MCF 10A (cell line): ENCODE results near the gene KBTBD4. TPM values are rescaled to one million over a fixed set of nuclear protein-coding genes. Genes with fewer than 3 reads are reported as not detected.

Source experiments
- BruUV-seq: library from RNA; stranded (reverse); fragments of 400-500 nt; replicated peaks from 2 replicates; lab custom pipeline; 2021; lab: Mats Ljungman, UMichigan
- CTCF ChIA-PET: fragments of 300-600 bp; sonication (Branson Sonifier 250); formaldehyde crosslinking; extraction: SDS; loops from one replicate; lab custom pipeline; 2021; ENCODE audit warnings: antibody characterized with exemption, inconsistent platforms; lab: Yijun Ruan, JAX
- POLR2A ChIA-PET: fragments of 300-600, 350-650 bp; sonication (Branson Sonifier 250); formaldehyde crosslinking; extraction: SDS; loops from one replicate; lab custom pipeline; 2020; ENCODE audit warnings: antibody characterized with exemption, inconsistent platforms; lab: Yijun Ruan, JAX
- DNase-seq: peaks from one replicate; pipeline ENCODE4 v3.0.0-alpha.2; 2018; ENCODE audit not compliant: unreplicated experiment
- H3K27ac Mint-ChIP-seq: one replicate; pipeline ENCODE4 v1.8.0; 2022; ENCODE audit warnings: mild to moderate bottlenecking, low read depth, mixed read lengths; ENCODE audit not compliant: unreplicated experiment
- H3K27me3 Mint-ChIP-seq: one replicate; pipeline ENCODE4 v1.8.0; 2022; ENCODE audit warnings: mixed read lengths; ENCODE audit not compliant: insufficient read depth, unreplicated experiment
- H3K36me3 Mint-ChIP-seq: one replicate; pipeline ENCODE4 v1.8.0; 2022; ENCODE audit warnings: mild to moderate bottlenecking, moderate library complexity, mixed read lengths; ENCODE audit not compliant: insufficient read depth, unreplicated experiment
- H3K4me1 Mint-ChIP-seq: one replicate; pipeline ENCODE4 v1.8.0; 2022; ENCODE audit warnings: mixed read lengths; ENCODE audit not compliant: insufficient read depth, unreplicated experiment
- H3K4me3 Mint-ChIP-seq: one replicate; pipeline ENCODE4 v1.8.0; 2022; ENCODE audit warnings: mild to moderate bottlenecking, moderate library complexity, mixed read lengths; ENCODE audit not compliant: unreplicated experiment
- H3K9me3 Mint-ChIP-seq: one replicate; pipeline ENCODE4 v1.8.0; 2022; ENCODE audit warnings: mixed read lengths; ENCODE audit not compliant: unreplicated experiment
- intact Hi-C: fragments of 100-400 bp; cut with micrococcal nuclease; formaldehyde crosslinking; loops from 2 replicates; pipeline ENCODE4 v1.14.1; 2022
- total RNA-seq: library from RNA; stranded (reverse); gene quantifications from 2 replicates; pipeline ENCODE4 v1.2.3, GENCODE V29; 2022
- TF ChIP-seq, protein P1 (sequence below): fragments of 200-600 bp; IDR thresholded peaks from one replicate; pipeline ENCODE4 v1.8.0; 2022; ENCODE audit warnings: antibody characterized with exemption, mild to moderate bottlenecking; ENCODE audit not compliant: unreplicated experiment

The KBTBD4 gene
- total RNA-seq, 1 experiment from 2014 or later = 8.4 TPM

- Mint-ChIP-seq H3K27ac (peak overlapping the region; percentile 96), H3K36me3 (peaks cover 12% of the 10 kb centered on the region), H3K4me1 (peaks cover 16% of the 10 kb centered on the region), H3K9me3 (no peaks in the 10 kb centered on the region), H3K4me3 (peak overlapping the region; percentile 100), H3K27me3 (no peaks in the 10 kb centered on the region)
- intact Hi-C loops = loop anchor here (5.0 kb wide), 2 partner anchors 56 to 86 kb away; no protein-coding TSS in a partner anchor
- DNase-seq = no peak
- POLR2A ChIA-PET = interaction anchor here (0.6 to 5.1 kb wide), 15 partner anchors 12 to 214 kb away, joined by 3 to 61 read pairs (median 4); partner anchors contain the start of genes KBTBD4, NDUFS3 and PTPMT1
- no TSS peak for BruUV-seq
- CTCF ChIA-PET = interaction anchor here (0.6 to 3.4 kb wide), 16 partner anchors 12 to 332 kb away, joined by 3 to 22 read pairs (median 4); partner anchors contain the start of genes KBTBD4, NDUFS3 and PTPMT1
- TF ChIP-seq, protein P1, sequence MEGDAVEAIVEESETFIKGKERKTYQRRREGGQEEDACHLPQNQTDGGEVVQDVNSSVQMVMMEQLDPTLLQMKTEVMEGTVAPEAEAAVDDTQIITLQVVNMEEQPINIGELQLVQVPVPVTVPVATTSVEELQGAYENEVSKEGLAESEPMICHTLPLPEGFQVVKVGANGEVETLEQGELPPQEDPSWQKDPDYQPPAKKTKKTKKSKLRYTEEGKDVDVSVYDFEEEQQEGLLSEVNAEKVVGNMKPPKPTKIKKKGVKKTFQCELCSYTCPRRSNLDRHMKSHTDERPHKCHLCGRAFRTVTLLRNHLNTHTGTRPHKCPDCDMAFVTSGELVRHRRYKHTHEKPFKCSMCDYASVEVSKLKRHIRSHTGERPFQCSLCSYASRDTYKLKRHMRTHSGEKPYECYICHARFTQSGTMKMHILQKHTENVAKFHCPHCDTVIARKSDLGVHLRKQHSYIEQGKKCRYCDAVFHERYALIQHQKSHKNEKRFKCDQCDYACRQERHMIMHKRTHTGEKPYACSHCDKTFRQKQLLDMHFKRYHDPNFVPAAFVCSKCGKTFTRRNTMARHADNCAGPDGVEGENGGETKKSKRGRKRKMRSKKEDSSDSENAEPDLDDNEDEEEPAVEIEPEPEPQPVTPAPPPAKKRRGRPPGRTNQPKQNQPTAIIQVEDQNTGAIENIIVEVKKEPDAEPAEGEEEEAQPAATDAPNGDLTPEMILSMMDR = no peak
Observed at GRCh38 chr11:47553406-47553743, 25.4 kb downstream of the KBTBD4 start.

DNA sequence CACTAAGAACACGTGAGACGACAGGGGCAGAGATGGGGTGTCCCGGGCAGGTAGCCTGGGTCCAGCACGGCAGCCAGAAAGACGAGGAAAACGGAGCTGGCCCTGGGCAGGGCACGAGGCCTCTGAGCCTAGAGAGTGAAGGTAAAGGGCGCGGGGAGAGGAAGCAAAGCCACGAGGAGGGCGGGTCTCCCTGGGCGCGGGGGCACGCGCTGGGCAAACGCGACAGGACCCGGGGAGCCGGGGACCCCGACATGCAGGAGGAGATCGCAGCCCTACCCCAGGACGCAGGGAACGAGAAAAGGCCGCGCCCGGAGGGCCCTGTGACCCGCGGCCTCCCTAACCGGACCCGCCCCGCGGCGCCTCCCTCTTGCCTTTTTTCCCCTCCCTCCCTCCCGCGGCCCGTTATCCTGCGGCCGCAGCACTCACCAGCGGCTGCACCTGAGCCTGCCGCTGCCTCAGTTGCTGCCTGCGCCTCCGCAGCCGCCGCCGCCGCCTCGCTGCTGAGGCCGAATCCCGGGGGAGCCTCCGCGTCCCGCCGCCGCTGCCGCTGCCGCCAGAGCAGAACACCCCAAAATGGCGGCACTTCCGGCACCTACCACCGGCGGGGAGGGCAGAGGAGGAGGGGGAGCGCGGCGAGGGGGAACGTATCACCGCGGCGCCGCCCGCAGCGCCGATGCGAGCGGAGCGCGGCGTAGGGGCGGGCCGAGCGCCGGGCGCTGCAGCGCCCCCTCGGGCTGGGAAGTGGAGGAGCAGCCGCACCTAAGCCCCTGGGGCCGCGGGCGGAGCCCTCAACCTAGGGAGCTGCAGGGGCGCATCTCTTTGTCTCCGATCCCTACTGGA is 26.0 kb downstream of the KBTBD4 start, which contains the start of gene CELF1:
TSS of gene CELF1 (minus strand) at position 567 of the 840 bp plus-strand sequence. CDS start 53,609 bp downstream, outside the sequence.
- H3K4me1 Mint-ChIP-seq = peaks cover 21% of the 10 kb centered on the region
- H3K4me3 Mint-ChIP-seq = peak within 1 kb of the TSS; percentile 100
- POLR2A ChIA-PET = interaction anchor here (0.6 to 5.1 kb wide), 29 partner anchors 9 to 338 kb away, joined by 3 to 61 read pairs (median 5); partner anchors contain the start of genes DDB2, KBTBD4, NDUFS3 and PSMC3
- BruUV-seq = no TSS peak
- H3K36me3 Mint-ChIP-seq = peaks cover 12% of the 10 kb centered on the region
- H3K9me3 Mint-ChIP-seq = no peaks in the 10 kb centered on the region
- intact Hi-C loops = loop anchor here (5.0 kb wide), 2 partner anchors 55 to 85 kb away; no protein-coding TSS in a partner anchor
- CTCF ChIA-PET = interaction anchor here (0.6 to 3.4 kb wide), 22 partner anchors 13 to 331 kb away, joined by 3 to 22 read pairs (median 4); partner anchors contain the start of genes KBTBD4, NDUFS3 and PTPMT1
- H3K27me3 Mint-ChIP-seq = no peaks in the 10 kb centered on the region
- DNase-seq = peak; percentile 92
- TF ChIP-seq, protein P1 = peak; percentile 92
- peak within 1 kb of the TSS; percentile 96 for H3K27ac Mint-ChIP-seq

DNA sequence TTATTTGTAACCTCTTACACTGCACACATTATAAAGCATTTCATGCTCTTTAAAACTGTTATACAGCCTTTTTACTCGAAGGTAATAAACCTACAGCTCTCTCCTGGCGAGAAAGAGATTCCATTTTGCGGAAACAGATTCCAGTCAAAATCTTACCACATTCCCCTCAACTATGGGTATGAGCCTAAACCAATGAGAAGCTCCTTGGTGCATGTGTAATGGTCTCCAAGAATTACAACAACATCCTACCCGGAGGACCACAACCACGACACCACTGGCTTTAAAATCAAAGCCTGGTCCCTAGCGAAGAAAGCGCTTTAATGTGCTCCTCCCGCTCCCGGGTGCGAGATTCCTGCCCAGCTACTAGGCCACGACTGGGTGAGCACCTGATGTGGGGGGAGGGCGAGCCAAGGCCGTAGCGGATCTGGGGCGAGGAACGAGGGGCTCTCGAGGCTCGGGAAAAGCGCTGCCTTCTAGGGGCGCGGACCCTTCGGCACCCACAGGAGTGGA is 26.7 kb downstream of the KBTBD4 start:
- Mint-ChIP-seq H3K27ac (peak overlapping the region; percentile 96), H3K4me1 (peaks cover 28% of the 10 kb centered on the region), H3K27me3 (no peaks in the 10 kb centered on the region), H3K9me3 (no peaks in the 10 kb centered on the region), H3K4me3 (peak overlapping the region; percentile 100), H3K36me3 (peaks cover 12% of the 10 kb centered on the region)
- ChIA-PET POLR2A (interaction anchor here (0.6 to 5.1 kb wide), 34 partner anchors 9 to 367 kb away, joined by 3 to 61 read pairs (median 4); partner anchors contain the start of genes DDB2, KBTBD4, NDUFS3 and PSMC3), CTCF (interaction anchor here (0.5 to 3.4 kb wide), 16 partner anchors 10 to 125 kb away, joined by 3 to 22 read pairs (median 4); partner anchors contain the start of gene PTPMT1)
- intact Hi-C loops = loop anchor here (5.0 kb wide), 2 partner anchors 55 to 85 kb away; no protein-coding TSS in a partner anchor
- peak; percentile 42 for DNase-seq
- BruUV-seq = TSS peak; percentile 30
- TF ChIP-seq, protein P1 = no peak
